CD4-positive, alpha-beta T cell (primary cell): ENCODE data around the gene VPS25. TPM values are rescaled to one million over a fixed set of nuclear protein-coding genes. Genes with fewer than 3 reads are reported as not detected.

ENCODE experiments used
- ATAC-seq: fragments of 200-7000 bp; cut with Tn5 transposase; one replicate; pipeline ENCODE4 v1.10.0; 2022; ENCODE audit warnings: mild to moderate bottlenecking; ENCODE audit not compliant: poor library complexity
- CTCF ChIA-PET: fragments of 350-600 bp; sonication (Branson Sonifier 250); formaldehyde crosslinking; loops from one replicate; lab custom pipeline; 2021; ENCODE audit warnings: antibody characterized with exemption, inconsistent platforms; lab: Charles Lee
- POLR2A ChIA-PET: fragments of 350-600 bp; sonication (Branson Sonifier 250); formaldehyde crosslinking; loops from one replicate; lab custom pipeline; 2021; ENCODE audit warnings: antibody characterized with exemption, inconsistent platforms; lab: Charles Lee
- DNase-seq, 14 experiments: peaks; one replicate each; pipeline ENCODE4 v3.0.0-alpha.2; 2013 to 2020; ENCODE audit warnings: mixed read lengths in 2 of 14
- H3K27ac ChIP-seq, 2 donors: one replicate each; pipeline versions ENCODE4 v1.5.1 to v1.7.0; 2013; ENCODE audit warnings: low read length in 2 of 2, low read depth in 1 of 2, mild to moderate bottlenecking in 1 of 2
- H3K27me3 ChIP-seq, 2 experiments: 1 replicate in 1 of 2; 2 replicates in 1 of 2; pipeline versions ENCODE4 v1.6.1 to v1.7.0; 2013; ENCODE audit warnings: low read length in 2 of 2, control low read depth in 1 of 2, mild to moderate bottlenecking in 1 of 2, moderate library complexity in 1 of 2; ENCODE audit not compliant: insufficient read depth in 2 of 2, control insufficient read depth in 1 of 2
- H3K36me3 ChIP-seq: one replicate; pipeline ENCODE4 v1.6.1; 2013; ENCODE audit warnings: low read length, control low read depth; ENCODE audit not compliant: insufficient read depth
- H3K4me1 ChIP-seq: one replicate; pipeline ENCODE4 v1.6.1; 2013; ENCODE audit warnings: low read length, control low read depth; ENCODE audit not compliant: insufficient read depth
- H3K4me3 ChIP-seq: one replicate; pipeline ENCODE4 v1.5.1; 2013; ENCODE audit warnings: mild to moderate bottlenecking, low read length, moderate library complexity
- H3K9me3 ChIP-seq, 2 experiments: 1 replicate in 1 of 2; 2 replicates in 1 of 2; pipeline versions ENCODE4 v1.6.1 to v1.7.0; 2013; ENCODE audit warnings: low read length in 2 of 2, mild to moderate bottlenecking in 2 of 2, control low read depth in 1 of 2, moderate library complexity in 1 of 2; ENCODE audit not compliant: control insufficient read depth in 1 of 2, insufficient read depth in 1 of 2
- H3K27ac Mint-ChIP-seq: one replicate; pipeline ENCODE4 v1.8.0; 2020; ENCODE audit warnings: mixed read lengths
- H3K27me3 Mint-ChIP-seq: one replicate; pipeline ENCODE4 v1.8.0; 2021; ENCODE audit warnings: mixed read lengths
- H3K36me3 Mint-ChIP-seq: one replicate; pipeline ENCODE4 v1.8.0; 2021; ENCODE audit warnings: low read depth, mixed read lengths
- H3K4me1 Mint-ChIP-seq: one replicate; pipeline ENCODE4 v1.8.0; 2021; ENCODE audit warnings: low read depth, mixed read lengths
- H3K4me3 Mint-ChIP-seq: one replicate; pipeline ENCODE4 v1.8.0; 2020; ENCODE audit warnings: mild to moderate bottlenecking, mixed read lengths
- H3K9me3 Mint-ChIP-seq: one replicate; pipeline ENCODE4 v1.8.0; 2020; ENCODE audit warnings: mixed read lengths
- intact Hi-C, 2 experiments: fragments of 100-400 bp; cut with DNase I in 1 of 2; cut with micrococcal nuclease in 1 of 2; formaldehyde crosslinking; loops; one replicate each; pipeline versions ENCODE4 v1.15.1 to v1.9.0; 2023 to 2025; cut with DNase I, micrococcal nuclease
- total RNA-seq, 174 experiments: library from RNA in 2 of 174; stranded (reverse) in 2 of 174; gene quantifications; one replicate each; pipeline ENCODE4 v1.2.3 and lab custom pipeline; 2021 to 2026
- TF ChIP-seq, protein P1 (sequence below): fragments of 200-600 bp; IDR thresholded peaks from one replicate; pipeline ENCODE4 v1.8.0; 2022; ENCODE audit warnings: antibody characterized with exemption, mild to moderate bottlenecking

The VPS25 gene
- total RNA-seq, 2 experiments from 2014 or later: 40.6 to 45.7 TPM

DNA sequence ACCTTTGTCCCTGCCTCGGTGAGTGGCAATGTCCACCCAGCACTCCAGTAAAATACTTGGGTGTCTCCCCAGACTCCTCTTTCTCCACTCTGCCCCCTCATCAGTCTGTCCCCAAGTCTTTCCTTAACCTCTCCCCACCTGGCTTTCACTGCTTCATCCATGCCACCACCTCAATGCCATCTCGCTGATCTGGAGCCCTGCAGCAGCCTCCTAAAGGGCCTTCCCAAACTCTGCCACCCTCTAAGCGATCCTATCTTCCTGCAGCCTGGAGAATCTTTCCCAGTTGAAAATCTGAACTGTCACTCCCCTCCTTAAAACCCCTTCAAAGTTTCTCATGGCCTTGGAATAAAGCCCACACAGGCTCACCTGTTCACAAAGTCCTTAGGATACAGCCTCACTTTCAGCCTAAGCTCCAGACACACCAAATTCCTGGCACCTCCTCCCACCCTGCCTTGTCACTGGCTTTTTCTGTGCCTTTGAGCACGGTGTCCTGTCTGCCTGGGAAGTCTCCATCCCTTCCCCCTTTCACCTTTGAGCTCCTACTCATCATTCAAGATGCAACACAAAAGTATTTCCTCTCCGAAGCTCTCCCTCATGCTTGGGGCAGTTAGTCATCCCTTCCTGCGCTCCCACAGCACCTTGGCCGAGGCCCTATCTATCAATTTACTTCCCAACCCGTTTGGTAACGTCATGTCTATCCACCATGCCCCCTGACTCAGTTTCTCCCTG, 10.0 kb downstream of the VPS25 start:
- peaks cover 19% of the 10 kb centered on the region for H3K36me3 Mint-ChIP-seq
- H3K4me1 Mint-ChIP-seq: peaks cover 36% of the 10 kb centered on the region
- TF ChIP-seq, protein P1, sequence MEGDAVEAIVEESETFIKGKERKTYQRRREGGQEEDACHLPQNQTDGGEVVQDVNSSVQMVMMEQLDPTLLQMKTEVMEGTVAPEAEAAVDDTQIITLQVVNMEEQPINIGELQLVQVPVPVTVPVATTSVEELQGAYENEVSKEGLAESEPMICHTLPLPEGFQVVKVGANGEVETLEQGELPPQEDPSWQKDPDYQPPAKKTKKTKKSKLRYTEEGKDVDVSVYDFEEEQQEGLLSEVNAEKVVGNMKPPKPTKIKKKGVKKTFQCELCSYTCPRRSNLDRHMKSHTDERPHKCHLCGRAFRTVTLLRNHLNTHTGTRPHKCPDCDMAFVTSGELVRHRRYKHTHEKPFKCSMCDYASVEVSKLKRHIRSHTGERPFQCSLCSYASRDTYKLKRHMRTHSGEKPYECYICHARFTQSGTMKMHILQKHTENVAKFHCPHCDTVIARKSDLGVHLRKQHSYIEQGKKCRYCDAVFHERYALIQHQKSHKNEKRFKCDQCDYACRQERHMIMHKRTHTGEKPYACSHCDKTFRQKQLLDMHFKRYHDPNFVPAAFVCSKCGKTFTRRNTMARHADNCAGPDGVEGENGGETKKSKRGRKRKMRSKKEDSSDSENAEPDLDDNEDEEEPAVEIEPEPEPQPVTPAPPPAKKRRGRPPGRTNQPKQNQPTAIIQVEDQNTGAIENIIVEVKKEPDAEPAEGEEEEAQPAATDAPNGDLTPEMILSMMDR: no peak
- ChIA-PET CTCF (no interaction called here), POLR2A (no interaction called here)
- no peak for DNase-seq
- no peak overlapping the region for H3K27ac Mint-ChIP-seq
- Histone ChIP-seq H3K4me3 (no peak overlapping the region), H3K27me3 (peaks cover 63 to 69% of the 10 kb centered on the region in 2 experiments), H3K36me3 (peaks cover 17% of the 10 kb centered on the region), H3K27ac (no peak overlapping the region), H3K9me3 (peaks cover 0 to 27% of the 10 kb centered on the region in 2 experiments), H3K4me1 (peaks cover 30% of the 10 kb centered on the region)
- ATAC-seq: no peak
- no peaks in the 10 kb centered on the region for H3K9me3 Mint-ChIP-seq
- intact Hi-C loops: no loop called here
- H3K27me3 Mint-ChIP-seq: peaks cover 73% of the 10 kb centered on the region
- no peak overlapping the region for H3K4me3 Mint-ChIP-seq

DNA sequence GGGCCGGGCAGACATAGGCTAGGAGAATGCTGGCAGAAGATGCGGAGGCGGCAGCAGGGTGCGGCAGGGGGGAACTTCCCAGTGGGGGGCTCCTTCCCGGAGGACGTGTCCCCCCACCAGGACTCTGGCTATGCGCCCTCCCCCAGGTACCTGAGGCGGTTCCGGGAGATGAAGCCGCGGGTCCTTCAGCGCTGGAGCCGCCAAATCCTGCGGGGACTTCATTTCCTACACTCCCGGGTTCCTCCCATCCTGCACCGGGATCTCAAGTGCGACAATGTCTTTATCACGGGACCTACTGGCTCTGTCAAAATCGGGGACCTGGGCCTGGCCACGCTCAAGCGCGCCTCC, 10.5 kb downstream of the VPS25 start:
- intact Hi-C loops: no loop called here
- Histone ChIP-seq H3K4me3 (no peak overlapping the region), H3K27ac (no peak overlapping the region), H3K9me3 (peaks cover 0 to 27% of the 10 kb centered on the region in 2 experiments), H3K4me1 (peaks cover 30% of the 10 kb centered on the region), H3K36me3 (peaks cover 12% of the 10 kb centered on the region), H3K27me3 (peaks cover 63 to 70% of the 10 kb centered on the region in 2 experiments)
- TF ChIP-seq, protein P1: no peak
- Mint-ChIP-seq H3K9me3 (no peaks in the 10 kb centered on the region), H3K4me1 (peaks cover 36% of the 10 kb centered on the region), H3K27ac (no peak overlapping the region), H3K36me3 (peaks cover 13% of the 10 kb centered on the region), H3K27me3 (peaks cover 73% of the 10 kb centered on the region), H3K4me3 (no peak overlapping the region)
- ATAC-seq: no peak
- ChIA-PET CTCF (no interaction called here), POLR2A (no interaction called here)
- no peak for DNase-seq

DNA sequence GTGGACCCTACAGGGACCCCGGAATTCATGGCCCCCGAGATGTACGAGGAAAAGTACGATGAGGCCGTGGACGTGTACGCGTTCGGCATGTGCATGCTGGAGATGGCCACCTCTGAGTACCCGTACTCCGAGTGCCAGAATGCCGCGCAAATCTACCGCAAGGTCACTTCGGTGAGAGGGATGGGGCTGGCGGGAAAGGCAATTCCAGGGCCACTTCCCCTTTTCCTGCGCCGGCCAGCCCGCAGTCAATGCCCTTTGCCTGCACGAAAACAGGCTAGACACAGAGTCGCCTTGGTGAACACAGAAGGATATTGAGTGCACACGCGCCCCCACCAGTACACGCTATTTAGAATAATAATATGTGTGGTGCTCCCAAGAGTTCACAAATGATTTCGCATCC, 11.2 kb downstream of the VPS25 start:
- ATAC-seq (no peak), DNase-seq (peak in 1 of 14 experiments; percentile 24)
- intact Hi-C loops: no loop called here
- peaks cover 34% of the 10 kb centered on the region for H3K4me1 Mint-ChIP-seq
- peaks cover 70% of the 10 kb centered on the region for H3K27me3 Mint-ChIP-seq
- H3K27me3 ChIP-seq: peaks cover 63 to 70% of the 10 kb centered on the region in 2 experiments
- H3K9me3 Mint-ChIP-seq: no peaks in the 10 kb centered on the region
- H3K4me1 ChIP-seq: peaks cover 30% of the 10 kb centered on the region
- POLR2A ChIA-PET: interaction anchor here (1.0 kb wide), 1 partner anchor 207 kb away, joined by 3 read pairs; the partner anchor contains the start of gene PSMC3IP
- CTCF ChIA-PET: no interaction called here
- H3K27ac Mint-ChIP-seq: no peak overlapping the region
- H3K36me3 ChIP-seq: peaks cover 5% of the 10 kb centered on the region
- H3K27ac ChIP-seq: no peak overlapping the region
- TF ChIP-seq, protein P1: no peak
- H3K9me3 ChIP-seq: peaks cover 0 to 27% of the 10 kb centered on the region in 2 experiments
- H3K36me3 Mint-ChIP-seq: peaks cover 7% of the 10 kb centered on the region
- H3K4me3 Mint-ChIP-seq: no peak overlapping the region
- no peak overlapping the region for H3K4me3 ChIP-seq
